ENCODE data around the gene SERPINB10.
"Not testable (repeated sequence)": the region's sequence is repeated elsewhere in the genome, so short reads cannot be mapped to it uniquely, and the experiment has no call there.

The SERPINB10 gene

DNA sequence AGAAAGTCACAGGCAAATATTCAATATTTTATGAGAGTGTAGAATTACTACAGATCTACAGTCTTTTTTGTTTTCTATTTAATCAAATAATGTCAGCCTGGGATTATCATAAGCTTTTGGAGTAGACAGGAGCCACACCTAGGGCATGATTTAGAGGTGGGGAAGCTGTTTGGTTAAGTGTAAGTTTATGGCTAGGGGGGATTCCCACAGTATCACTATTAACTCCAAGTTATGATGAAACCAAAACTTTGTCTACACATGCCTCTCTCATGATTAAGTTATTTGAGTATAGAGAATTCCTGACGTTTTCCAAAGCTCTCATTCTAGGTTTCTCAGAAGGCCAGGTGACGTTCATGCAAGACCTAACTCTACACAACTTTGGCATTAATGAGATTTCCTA lies 2.1 kb downstream of the SERPINB10 start:
- peak; percentile 12 for DNase-seq (ENCODE audit: low spot score)
- TF ChIP-seq, protein P1, sequence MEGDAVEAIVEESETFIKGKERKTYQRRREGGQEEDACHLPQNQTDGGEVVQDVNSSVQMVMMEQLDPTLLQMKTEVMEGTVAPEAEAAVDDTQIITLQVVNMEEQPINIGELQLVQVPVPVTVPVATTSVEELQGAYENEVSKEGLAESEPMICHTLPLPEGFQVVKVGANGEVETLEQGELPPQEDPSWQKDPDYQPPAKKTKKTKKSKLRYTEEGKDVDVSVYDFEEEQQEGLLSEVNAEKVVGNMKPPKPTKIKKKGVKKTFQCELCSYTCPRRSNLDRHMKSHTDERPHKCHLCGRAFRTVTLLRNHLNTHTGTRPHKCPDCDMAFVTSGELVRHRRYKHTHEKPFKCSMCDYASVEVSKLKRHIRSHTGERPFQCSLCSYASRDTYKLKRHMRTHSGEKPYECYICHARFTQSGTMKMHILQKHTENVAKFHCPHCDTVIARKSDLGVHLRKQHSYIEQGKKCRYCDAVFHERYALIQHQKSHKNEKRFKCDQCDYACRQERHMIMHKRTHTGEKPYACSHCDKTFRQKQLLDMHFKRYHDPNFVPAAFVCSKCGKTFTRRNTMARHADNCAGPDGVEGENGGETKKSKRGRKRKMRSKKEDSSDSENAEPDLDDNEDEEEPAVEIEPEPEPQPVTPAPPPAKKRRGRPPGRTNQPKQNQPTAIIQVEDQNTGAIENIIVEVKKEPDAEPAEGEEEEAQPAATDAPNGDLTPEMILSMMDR (IDR thresholded peaks at IDR 0.05; ENCODE audit: extremely low read depth, insufficient read depth, missing control alignments), result no peak
- in situ Hi-C loops (cut with MboI; ENCODE audit: low pct_unique_long_range_greater_than_20kb, low sequenced_read_pairs, unreplicated experiment), result no loop called here

DNA sequence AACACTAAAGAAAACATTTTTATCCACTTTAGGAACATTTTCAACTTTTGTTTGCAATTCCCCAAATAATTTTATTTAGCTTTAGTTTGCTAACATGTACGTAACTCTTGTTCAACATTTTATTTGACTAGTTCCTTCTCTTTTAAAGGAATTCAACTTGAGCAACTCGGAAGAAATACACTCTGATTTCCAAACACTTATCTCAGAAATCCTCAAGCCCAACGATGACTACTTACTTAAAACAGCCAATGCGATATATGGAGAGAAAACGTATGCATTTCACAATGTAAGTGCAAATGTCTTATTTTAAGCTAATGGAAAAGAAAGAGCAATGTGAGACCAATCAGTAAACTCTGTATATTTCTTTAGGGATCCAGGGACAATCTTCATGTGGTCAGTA lies 10.1 kb downstream of the SERPINB10 start:
- TF ChIP-seq, protein P1 (IDR thresholded peaks at IDR 0.05; ENCODE audit: extremely low read depth, insufficient read depth, missing control alignments), result no peak
- DNase-seq (ENCODE audit: low spot score), result no peak
- in situ Hi-C loops (cut with MboI; ENCODE audit: low pct_unique_long_range_greater_than_20kb, low sequenced_read_pairs, unreplicated experiment), result no loop called here

DNA sequence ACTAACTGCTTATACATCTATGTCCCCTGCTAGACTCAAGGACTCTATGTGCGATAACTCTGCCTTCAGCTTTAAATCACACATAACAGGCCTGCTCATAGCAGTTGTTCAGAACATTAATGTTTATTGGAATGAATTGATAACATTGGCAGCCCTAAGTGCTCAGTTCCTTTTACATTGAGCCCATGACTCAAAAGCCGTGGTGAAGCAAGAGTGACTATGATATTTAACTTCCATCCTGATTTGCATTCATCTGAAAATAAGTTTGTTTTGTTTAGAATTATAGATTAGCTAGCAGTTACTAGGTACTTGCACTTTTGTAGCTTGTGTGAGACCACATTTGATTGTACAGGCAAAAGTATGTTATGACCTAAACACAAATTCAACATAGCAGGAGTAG lies 14.3 kb downstream of the SERPINB10 start:
- in situ Hi-C loops (cut with MboI; ENCODE audit: low pct_unique_long_range_greater_than_20kb, low sequenced_read_pairs, unreplicated experiment), result no loop called here
- DNase-seq (ENCODE audit: low spot score), result no peak
- TF ChIP-seq, protein P1 (IDR thresholded peaks at IDR 0.05; ENCODE audit: extremely low read depth, insufficient read depth, missing control alignments), result no peak

DNA sequence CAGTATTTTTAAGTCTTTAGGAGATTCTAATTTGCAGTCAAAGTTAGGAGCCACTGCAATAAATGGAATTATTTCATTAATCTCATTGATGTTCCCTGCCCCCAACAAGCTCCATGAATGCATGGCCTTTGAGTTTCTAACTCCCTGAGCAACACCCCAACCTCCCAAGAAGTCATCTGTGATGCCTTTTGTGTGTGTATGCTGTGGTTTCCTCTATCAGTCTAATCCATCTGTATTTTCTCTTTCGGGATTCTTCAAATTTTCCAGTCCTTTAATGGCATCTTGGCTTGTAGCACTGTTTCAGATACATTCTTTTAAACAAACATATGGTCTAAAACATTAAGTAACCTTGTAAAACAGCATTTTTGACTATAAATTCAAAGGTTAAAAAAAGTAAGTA lies 16.8 kb downstream of the SERPINB10 start:
- no peak for DNase-seq (ENCODE audit: low spot score)
- TF ChIP-seq, protein P1 (IDR thresholded peaks at IDR 0.05; ENCODE audit: extremely low read depth, insufficient read depth, missing control alignments), result no peak
- in situ Hi-C loops (cut with MboI; ENCODE audit: low pct_unique_long_range_greater_than_20kb, low sequenced_read_pairs, unreplicated experiment), result no loop called here

DNA sequence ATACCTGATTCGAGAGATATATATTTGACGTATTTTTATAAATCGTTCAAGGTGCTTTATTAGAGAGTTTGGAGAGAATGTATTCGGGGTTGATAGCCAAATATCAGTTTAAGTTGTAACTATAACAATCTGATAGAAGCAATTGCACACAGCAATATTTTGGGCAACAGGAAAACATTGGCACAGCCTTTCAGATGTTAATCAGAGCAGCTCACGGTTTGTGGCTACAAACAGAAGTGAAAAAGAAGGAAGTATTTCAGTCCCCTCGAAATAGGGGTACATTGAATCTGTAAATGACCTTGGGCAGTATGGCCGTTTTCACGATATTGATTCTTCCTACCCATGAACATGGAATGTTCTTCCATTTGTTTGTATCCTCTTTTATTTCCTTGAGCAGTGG lies 20.6 kb downstream of the SERPINB10 start:
- in situ Hi-C loops (cut with MboI; ENCODE audit: low pct_unique_long_range_greater_than_20kb, low sequenced_read_pairs, unreplicated experiment), result no loop called here
- DNase-seq (ENCODE audit: low spot score), result no peak
- TF ChIP-seq, protein P1 (IDR thresholded peaks at IDR 0.05; ENCODE audit: extremely low read depth, insufficient read depth, missing control alignments), result no peak

DNA sequence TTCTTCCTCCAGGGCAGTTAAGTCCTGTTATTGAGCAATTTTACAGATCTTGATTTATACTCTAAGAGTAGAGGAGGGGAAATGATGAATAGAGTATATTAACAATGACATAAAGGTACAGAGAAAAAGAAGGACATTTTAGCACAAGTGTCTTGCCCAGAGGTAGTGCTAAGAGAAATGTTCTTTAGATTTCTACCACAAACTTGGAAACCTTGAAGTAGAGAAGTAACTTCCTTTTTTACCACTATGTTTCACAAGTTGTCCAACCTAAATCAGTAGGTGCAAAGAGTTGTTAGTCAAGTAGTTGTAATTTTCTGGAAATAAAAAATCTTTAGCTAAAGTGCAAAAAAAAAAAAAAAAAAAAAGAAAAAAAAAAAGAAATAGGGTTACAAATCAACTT lies 21.6 kb downstream of the SERPINB10 start:
- in situ Hi-C loops (cut with MboI; ENCODE audit: low pct_unique_long_range_greater_than_20kb, low sequenced_read_pairs, unreplicated experiment); DNase-seq (ENCODE audit: low spot score): not testable (repeated sequence)

DNA sequence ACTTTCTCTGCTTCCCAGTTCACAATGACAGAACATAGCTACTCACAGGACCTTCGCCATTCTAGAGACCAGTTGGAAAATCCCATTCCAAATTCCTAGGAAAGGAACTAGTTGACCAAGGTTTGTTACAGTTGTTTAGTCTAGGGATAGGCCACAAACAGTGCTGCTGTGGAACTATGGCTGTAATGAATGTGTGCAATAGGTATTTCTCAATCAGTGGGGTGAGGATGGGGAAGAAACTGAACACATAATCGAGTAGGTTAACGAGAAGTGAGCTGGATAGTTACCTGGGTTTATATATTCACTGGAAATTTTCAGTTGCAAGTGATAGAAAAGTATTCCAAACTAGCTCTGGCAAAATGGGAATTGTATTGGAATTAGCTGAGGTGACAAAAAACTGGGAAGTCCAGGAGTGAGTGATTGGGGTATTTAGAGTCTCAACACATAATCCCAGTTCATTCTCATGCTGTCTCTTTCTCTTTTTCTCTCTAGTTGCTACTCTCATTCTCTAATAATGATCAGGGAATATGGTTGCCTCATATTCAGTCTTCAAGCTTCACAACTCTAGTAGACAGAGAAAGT lies 23.1 kb downstream of the SERPINB10 start:
- no peak for DNase-seq (ENCODE audit: low spot score)
- in situ Hi-C loops (cut with MboI; ENCODE audit: low pct_unique_long_range_greater_than_20kb, low sequenced_read_pairs, unreplicated experiment), result no loop called here
- TF ChIP-seq, protein P1 (IDR thresholded peaks at IDR 0.05; ENCODE audit: extremely low read depth, insufficient read depth, missing control alignments), result no peak

Measured in GM13977 (cell line).